IPS-15b (cell line): Measurements from ENCODE around the gene NF2.

ENCODE experiments used
- H3K27me3 ChIP-seq: one replicate; pipeline ENCODE4 v1.6.1; 2013; ENCODE audit warnings: low read length; ENCODE audit not compliant: control insufficient read depth, insufficient read depth
- H3K36me3 ChIP-seq: one replicate; pipeline ENCODE4 v1.6.1; 2013; ENCODE audit warnings: low read length; ENCODE audit not compliant: control insufficient read depth, insufficient read depth
- H3K4me1 ChIP-seq: one replicate; pipeline ENCODE4 v1.6.1; 2013; ENCODE audit warnings: mild to moderate bottlenecking, low read length; ENCODE audit not compliant: control insufficient read depth, insufficient read depth
- H3K4me3 ChIP-seq: one replicate; pipeline ENCODE4 v1.5.1; 2013; ENCODE audit warnings: low read depth, low read length
- H3K9ac ChIP-seq: one replicate; pipeline ENCODE4 v1.6.1; 2013; ENCODE audit warnings: low read depth, mild to moderate bottlenecking, low read length
- H3K9me3 ChIP-seq: one replicate; pipeline ENCODE4 v1.6.1; 2013; ENCODE audit warnings: mild to moderate bottlenecking, low read length; ENCODE audit not compliant: control insufficient read depth, insufficient read depth

The NF2 gene

DNA sequence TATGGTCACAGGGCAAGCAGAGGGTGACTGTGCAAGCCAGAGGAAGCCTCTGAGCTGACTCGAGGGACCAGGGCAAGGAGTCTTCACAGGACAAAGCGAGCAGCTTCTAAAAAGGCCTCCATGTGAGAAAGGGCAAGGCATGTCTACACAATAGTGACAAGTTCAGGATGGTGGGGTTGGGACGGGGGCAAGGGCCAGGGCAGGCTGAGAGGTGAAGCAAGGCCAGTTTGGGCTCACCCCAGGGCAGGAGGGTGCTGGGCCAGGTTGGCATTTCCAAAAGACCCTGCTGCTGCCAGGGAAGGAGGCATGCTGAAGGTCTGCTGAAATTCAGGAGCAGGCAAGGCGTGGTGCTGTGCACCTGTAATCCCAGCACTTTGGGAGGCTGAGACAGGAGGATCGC, 104.0 kb downstream of the NF2 start:
- Histone ChIP-seq H3K9me3 (no peaks in the 10 kb centered on the region), H3K36me3 (no peaks in the 10 kb centered on the region), H3K4me1 (peaks cover 18% of the 10 kb centered on the region), H3K4me3 (no peak overlapping the region), H3K27me3 (peaks cover 7% of the 10 kb centered on the region), H3K9ac (no peak overlapping the region)

DNA sequence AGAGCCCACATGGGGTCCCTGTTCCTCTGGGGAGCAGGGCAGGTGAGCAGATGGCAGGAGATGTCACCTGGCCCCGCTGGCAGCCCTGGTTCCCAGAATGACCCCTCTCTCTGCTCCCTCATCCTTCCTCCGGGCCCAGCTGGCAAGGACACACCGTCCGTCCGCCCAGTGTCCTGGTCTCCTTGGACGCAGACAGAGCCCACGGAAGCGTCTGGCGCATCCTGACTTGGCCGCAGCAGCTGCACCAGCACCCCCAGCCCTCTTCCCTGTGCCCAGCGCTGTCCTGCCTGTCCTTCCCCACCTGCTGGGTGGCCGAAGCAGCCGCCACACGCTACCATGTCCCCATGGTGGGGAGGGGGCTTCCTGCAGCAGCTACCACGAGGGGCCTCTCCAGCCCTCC, 106.8 kb downstream of the NF2 start:
- no peak overlapping the region for H3K4me3 ChIP-seq
- peaks cover 4% of the 10 kb centered on the region for H3K4me1 ChIP-seq
- H3K27me3 ChIP-seq = peaks cover 2% of the 10 kb centered on the region
- no peak overlapping the region for H3K9ac ChIP-seq
- no peaks in the 10 kb centered on the region for H3K36me3 ChIP-seq
- H3K9me3 ChIP-seq = no peaks in the 10 kb centered on the region

DNA sequence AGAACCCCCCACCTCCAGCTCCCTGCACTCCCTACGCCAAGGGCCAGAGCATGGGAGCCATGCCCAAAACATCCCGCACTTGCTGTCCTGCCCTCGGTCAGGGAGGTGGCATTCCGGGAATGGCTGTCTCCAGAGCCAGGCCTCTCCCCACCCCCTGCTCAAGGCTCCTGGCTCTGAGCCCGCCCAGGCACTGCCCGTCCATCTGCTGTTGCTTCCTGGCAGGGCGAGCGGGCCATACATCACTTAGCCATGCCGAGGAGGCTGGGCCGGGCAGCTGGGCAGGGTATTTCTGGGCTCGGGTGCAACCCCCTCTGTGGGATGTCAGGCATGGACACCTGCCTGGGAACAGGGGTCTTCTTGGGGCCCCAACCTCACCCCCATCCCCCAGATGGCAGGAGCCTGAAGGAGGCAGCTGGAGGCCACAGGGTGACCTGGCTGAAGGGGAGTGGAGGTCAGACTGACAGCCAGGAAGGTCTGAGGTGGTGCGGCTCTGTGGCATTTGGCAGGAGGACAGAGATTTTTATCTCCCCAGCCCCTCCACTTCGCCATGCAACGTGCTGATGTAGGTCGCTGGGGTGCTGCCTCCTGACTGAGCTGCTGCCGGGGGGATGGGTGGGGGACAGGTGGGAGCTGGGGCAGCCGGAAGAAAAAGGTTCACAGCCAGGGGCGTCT, 107.6 kb downstream of the NF2 start:
- peaks cover 2% of the 10 kb centered on the region for H3K27me3 ChIP-seq
- H3K4me3 ChIP-seq = no peak overlapping the region
- no peak overlapping the region for H3K9ac ChIP-seq
- peaks cover 1% of the 10 kb centered on the region for H3K4me1 ChIP-seq
- no peaks in the 10 kb centered on the region for H3K9me3 ChIP-seq
- H3K36me3 ChIP-seq = no peaks in the 10 kb centered on the region

DNA sequence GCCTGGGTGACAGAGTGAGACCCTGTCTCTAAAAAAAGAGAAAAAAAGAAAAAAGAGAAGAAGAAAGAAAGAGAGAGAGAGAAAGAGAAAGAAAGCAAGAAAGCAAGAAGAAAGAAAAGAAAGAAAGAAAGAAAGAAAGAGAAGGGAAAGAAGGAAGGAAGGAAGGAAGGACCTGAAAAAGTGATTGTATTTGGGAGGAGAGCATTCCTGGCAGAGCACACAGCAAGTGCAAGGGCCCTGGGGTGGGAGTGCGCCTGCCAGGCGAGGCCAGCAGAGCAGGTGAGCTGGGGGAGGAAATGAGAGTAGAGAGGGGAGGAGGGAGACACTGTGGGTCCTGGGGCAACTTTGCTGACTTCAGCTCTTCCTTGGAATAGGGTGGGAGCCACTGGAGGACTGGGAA, 108.7 kb downstream of the NF2 start:
- no peaks in the 10 kb centered on the region for H3K36me3 ChIP-seq
- no peaks in the 10 kb centered on the region for H3K4me1 ChIP-seq
- no peak overlapping the region for H3K4me3 ChIP-seq
- no peaks in the 10 kb centered on the region for H3K9me3 ChIP-seq
- H3K27me3 ChIP-seq = peaks cover 2% of the 10 kb centered on the region
- H3K9ac ChIP-seq = no peak overlapping the region

DNA sequence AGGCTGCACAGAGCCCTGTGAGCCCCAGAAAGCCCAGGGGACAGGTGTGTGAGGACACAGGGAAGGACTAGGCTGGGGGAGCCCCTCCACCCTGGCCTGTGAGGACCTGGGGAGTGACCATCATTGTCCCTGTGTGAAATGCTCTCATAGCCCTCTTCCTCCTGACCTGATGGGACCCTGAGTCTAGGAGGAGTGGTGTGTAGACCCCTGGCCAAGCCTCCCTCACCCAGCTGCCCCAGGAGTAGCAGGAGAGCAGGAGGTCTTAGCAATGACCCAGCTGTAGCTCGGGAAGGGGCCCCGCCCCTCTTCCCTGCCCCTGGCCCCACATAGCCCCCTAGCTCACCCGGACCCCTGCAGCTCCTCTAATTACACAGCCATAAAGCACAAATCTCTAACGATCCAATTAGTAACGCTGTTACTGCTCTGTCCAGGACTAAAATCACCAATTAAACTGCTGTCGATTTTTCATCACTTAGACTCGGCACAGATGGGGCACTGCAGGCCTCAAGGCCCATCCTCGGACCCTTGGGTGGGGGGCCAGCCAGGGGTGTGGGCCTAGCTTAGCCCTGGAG, 109.8 kb downstream of the NF2 start:
- H3K9me3 ChIP-seq = no peaks in the 10 kb centered on the region
- H3K27me3 ChIP-seq = peaks cover 6% of the 10 kb centered on the region
- H3K9ac ChIP-seq = no peak overlapping the region
- H3K4me1 ChIP-seq = no peaks in the 10 kb centered on the region
- no peaks in the 10 kb centered on the region for H3K36me3 ChIP-seq
- H3K4me3 ChIP-seq = no peak overlapping the region

DNA sequence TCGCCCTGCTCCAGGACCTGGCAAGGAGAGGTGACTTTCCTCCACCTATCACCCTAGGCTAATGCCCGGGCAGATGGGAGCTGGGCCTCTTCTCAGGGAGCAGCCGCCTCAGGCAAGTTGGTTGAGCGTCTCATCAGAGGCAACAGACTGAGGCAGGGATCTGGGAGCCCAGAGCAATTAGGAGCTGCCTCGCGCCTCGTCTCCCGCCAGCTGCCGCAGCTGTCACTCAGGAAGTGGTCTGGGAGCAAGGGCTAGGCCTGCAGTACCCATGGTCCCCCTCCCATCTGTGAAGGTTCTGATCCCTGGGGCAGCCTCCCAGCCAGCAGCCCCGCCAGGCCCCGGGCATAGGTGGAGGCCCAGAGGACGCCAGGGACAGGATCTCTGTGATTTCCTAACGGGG, 111.8 kb downstream of the NF2 start:
- H3K4me3 ChIP-seq = no peak overlapping the region
- no peaks in the 10 kb centered on the region for H3K36me3 ChIP-seq
- H3K9ac ChIP-seq = no peak overlapping the region
- peaks cover 20% of the 10 kb centered on the region for H3K27me3 ChIP-seq
- H3K9me3 ChIP-seq = no peaks in the 10 kb centered on the region
- no peaks in the 10 kb centered on the region for H3K4me1 ChIP-seq

DNA sequence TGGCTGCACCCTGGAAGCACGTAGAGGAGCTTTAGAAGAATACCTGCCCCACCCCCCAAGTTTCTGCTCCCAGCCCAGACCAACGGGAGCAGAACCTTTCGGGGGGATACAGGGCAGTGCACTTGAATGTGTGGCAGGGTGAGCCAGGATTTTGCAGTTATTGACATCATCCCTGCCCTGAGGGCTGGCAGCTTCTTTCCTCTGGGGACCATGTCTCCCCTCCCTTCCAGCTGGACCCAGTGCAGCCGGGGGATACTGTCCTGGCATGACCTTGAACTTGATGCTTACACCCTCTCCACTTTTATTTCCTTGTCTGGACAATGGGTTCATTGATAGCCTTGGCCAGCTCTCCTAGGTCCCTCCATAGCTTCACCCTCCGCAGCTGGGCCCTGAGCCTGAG, 112.3 kb downstream of the NF2 start:
- H3K4me1 ChIP-seq = no peaks in the 10 kb centered on the region

DNA sequence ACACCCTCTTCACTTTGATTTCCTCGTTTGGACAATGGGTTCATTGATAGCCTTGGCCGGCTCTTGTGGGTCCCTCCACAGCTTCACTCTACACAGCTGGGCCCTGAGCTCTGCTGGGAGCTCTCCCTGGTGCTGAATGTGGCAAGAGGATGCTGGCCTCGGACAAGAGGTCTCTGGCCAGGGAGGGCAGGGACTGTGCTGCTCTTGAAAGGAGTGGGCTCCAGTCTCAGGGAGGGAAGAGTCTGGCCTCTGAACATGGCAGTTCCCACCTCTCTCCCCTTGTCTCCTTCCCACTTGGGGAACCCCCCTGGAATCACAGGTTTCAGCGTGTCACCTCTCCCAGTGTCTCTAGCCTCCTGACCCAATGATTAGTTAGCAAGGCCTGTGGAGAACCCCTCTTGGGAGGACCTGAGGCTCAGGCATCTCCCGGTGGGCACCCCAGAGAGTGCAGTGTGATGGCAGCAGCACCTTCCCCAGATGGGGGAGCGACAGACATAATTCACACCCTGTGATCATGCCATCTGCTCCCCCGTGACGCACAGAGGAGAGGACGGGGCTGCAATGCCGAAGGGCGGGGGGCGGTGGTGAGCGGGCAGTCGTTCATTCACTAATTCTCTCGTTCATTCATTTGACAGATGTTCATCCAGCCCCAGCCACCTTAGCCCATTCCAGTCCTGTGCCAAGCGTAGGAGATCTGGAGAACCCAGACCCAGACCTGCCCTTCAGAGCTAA, 113.5 kb downstream of the NF2 start:
- Histone ChIP-seq H3K9ac (no peak overlapping the region), H3K27me3 (peaks cover 29% of the 10 kb centered on the region), H3K4me1 (no peaks in the 10 kb centered on the region), H3K36me3 (no peaks in the 10 kb centered on the region), H3K4me3 (no peak overlapping the region), H3K9me3 (no peaks in the 10 kb centered on the region)

More for the DNA sequence above, 112.3 kb downstream of the NF2 start:
- Histone ChIP-seq H3K9me3 (no peaks in the 10 kb centered on the region), H3K4me3 (no peak overlapping the region), H3K36me3 (no peaks in the 10 kb centered on the region), H3K27me3 (peaks cover 20% of the 10 kb centered on the region), H3K9ac (no peak overlapping the region)

DNA sequence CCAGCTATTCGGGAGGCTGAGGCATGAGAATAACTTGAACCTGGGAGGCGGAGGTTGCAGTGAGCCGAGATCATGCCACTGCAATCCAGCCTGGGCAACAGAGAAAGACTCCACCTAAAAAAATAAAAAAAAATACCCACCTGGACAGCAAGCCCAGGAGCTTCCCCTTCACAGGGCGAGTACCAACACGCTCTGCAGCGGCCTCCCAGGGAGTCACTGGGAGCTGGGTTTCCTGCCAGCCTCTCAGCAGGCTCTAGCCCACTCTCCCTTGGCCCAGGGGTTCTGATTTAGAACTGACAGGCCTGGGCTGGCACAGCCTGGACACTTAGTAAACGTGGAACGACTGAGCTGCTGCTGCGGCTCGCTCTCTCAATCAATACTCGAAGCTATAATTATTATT, 114.4 kb downstream of the NF2 start:
- H3K4me1 ChIP-seq = no peaks in the 10 kb centered on the region
- peaks cover 29% of the 10 kb centered on the region for H3K27me3 ChIP-seq

DNA sequence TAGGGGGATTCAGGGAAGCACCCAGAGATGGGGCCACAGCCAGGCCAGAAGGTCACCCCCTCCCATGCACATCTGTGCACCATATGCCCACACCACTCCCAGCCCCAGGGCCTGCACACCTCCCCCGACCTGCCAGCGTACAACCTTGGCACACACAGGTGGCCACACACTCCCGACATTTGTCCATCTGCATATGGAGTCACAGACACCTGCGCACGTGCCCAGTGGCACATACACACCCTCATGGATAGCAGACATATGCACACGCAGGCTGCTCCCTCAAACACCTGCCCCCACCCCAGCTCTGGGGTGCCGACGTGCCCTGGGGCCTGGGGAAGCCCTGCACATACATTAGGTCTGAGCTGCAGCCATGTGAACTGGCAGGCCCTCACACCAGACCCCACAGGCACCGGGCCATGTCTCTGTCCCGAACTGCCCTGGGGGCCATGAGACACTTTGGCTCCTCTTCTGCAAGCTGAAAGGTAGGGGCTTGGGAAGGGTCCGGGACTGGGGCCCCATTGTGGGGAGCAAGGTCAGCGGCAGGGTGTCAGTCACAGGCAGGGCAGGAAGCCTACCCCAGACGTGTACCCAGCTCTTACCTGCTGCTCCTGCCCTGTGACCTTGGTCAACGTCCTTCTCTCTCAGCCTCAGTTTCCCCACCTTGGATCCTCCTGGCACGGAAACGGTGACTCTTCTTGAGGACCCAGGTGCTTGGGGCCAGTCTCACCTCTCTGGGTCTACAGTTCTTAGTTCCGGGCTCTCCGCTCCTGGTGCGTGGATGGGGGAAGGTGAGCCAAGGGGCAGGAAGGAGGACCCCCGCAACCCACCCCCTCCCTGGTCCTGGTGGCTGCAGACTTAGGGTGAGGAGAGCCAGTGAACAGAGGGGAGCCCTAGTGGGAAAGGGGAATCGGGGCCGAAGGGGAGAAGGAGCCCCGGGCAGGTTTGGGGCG, 115.8 kb downstream of the NF2 start:
- Histone ChIP-seq H3K27me3 (peaks cover 27% of the 10 kb centered on the region), H3K9me3 (no peaks in the 10 kb centered on the region), H3K36me3 (no peaks in the 10 kb centered on the region), H3K4me3 (peak overlapping the region; percentile 39), H3K4me1 (no peaks in the 10 kb centered on the region), H3K9ac (no peak overlapping the region)

More for the DNA sequence above, 114.4 kb downstream of the NF2 start:
- Histone ChIP-seq H3K9me3 (no peaks in the 10 kb centered on the region), H3K4me3 (no peak overlapping the region), H3K36me3 (no peaks in the 10 kb centered on the region), H3K9ac (no peak overlapping the region)

DNA sequence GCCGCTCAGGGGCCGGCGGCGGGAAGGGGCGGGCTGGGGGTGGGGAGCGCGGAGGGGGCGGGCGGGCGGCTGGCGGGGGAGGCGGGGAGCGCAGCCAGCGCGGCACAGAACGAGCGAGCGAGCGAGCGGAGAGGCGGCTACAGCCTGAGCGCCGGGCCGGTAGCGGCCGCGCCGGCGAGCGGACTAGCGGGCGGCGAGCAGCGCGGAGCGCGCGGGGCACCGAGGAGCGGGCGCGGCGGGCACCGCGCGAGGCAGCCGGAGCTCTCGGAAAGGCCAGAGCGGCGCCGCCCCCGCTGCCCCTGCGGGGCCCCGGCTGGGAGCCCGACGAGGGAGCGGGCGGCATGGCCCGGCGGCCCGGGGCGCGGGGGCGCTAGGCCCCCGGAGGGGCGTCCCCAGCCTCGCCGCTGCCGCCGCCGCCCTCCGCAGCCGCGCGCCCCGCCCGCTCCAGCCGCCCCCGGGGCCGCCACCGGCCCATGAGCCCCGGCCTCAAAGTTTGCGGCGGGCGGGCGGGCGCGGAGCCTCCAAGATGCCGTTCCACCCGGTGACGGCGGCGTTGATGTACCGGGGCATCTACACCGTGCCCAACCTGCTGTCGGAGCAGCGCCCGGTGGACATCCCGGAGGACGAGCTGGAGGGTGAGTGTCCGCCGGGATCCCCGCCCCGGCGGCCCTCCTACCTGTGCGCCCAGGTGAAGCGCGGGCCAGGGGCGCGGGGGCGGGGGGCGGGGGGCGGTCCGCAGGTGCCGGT, 116.6 kb downstream of the NF2 start, which contains the start of gene CABP7:
Gene CABP7, plus strand, starts transcription at position 105 of the 747 bp plus-strand sequence. Its CDS starts 422 bp downstream, at position 527.
- H3K9me3 ChIP-seq = no peaks in the 10 kb centered on the region
- peaks cover 27% of the 10 kb centered on the region for H3K27me3 ChIP-seq
- H3K4me1 ChIP-seq = no peaks in the 10 kb centered on the region
- H3K4me3 ChIP-seq = peak within 1 kb of the TSS; percentile 39
- no peaks in the 10 kb centered on the region for H3K36me3 ChIP-seq
- H3K9ac ChIP-seq = no peak within 1 kb of the TSS
